H9 (cell line): ENCODE measurements around the gene CAVIN2. TPM values are rescaled to one million over a fixed set of nuclear protein-coding genes. Genes with fewer than 3 reads are reported as not detected.

ENCODE experiments used
- DNase-seq: peaks from one replicate; pipeline ENCODE4 v3.0.0-alpha.2; 2017
- H2AFZ ChIP-seq: one replicate; pipeline ENCODE4 v1.6.1; 2013; ENCODE audit warnings: mild to moderate bottlenecking, low read length, control low read depth, moderate library complexity
- H2AK5ac ChIP-seq: 2 replicates; pipeline ENCODE4 v1.6.1; 2013; ENCODE audit warnings: low read length, control low read depth, mixed read lengths; ENCODE audit not compliant: insufficient read length
- H2BK120ac ChIP-seq: one replicate; pipeline ENCODE4 v1.6.1; 2013; ENCODE audit warnings: low read depth, mild to moderate bottlenecking, low read length, control low read depth, inconsistent platforms; ENCODE audit not compliant: poor library complexity, severe bottlenecking
- H2BK12ac ChIP-seq: 2 replicates; pipeline ENCODE4 v1.6.1; 2013; ENCODE audit warnings: low read length, control low read depth, mixed read lengths, low read depth; ENCODE audit not compliant: insufficient read length
- H2BK15ac ChIP-seq: 2 replicates; pipeline ENCODE4 v1.6.1; 2013; ENCODE audit warnings: low read depth, low read length, control low read depth
- H2BK20ac ChIP-seq: one replicate; pipeline ENCODE4 v1.6.1; 2013; ENCODE audit warnings: low read depth, mild to moderate bottlenecking, low read length, control low read depth, inconsistent platforms; ENCODE audit not compliant: poor library complexity, severe bottlenecking
- H2BK5ac ChIP-seq: 2 replicates; pipeline ENCODE4 v1.6.1; 2013; ENCODE audit warnings: low read length, control low read depth, mixed read lengths; ENCODE audit not compliant: insufficient read length
- H3K14ac ChIP-seq: 2 replicates; pipeline ENCODE4 v1.6.1; 2013; ENCODE audit warnings: low read length, control low read depth; ENCODE audit not compliant: insufficient read depth
- H3K18ac ChIP-seq: 2 replicates; pipeline ENCODE4 v1.6.1; 2013; ENCODE audit warnings: low read depth, mild to moderate bottlenecking, mixed read lengths, low read length, control low read depth; ENCODE audit not compliant: insufficient read length
- H3K23ac ChIP-seq: 2 replicates; pipeline ENCODE4 v1.6.1; 2013; ENCODE audit warnings: low read length, control low read depth, mixed read lengths, low read depth; ENCODE audit not compliant: insufficient read length
- H3K23me2 ChIP-seq: 2 replicates; pipeline ENCODE4 v1.6.1; 2013; ENCODE audit warnings: low read depth, mild to moderate bottlenecking, mixed read lengths, low read length, control low read depth; ENCODE audit not compliant: insufficient read length, poor library complexity, severe bottlenecking
- H3K27ac ChIP-seq: 2 replicates; pipeline ENCODE4 v1.5.1; 2013; ENCODE audit warnings: low read length, control low read depth, mixed read lengths, low read depth; ENCODE audit not compliant: insufficient read length
- H3K27me3 ChIP-seq: 2 replicates; pipeline ENCODE4 v1.6.1; 2013; ENCODE audit warnings: low read length, control low read depth, inconsistent platforms; ENCODE audit not compliant: insufficient read depth
- H3K4ac ChIP-seq: 2 replicates; pipeline ENCODE4 v1.6.1; 2013; ENCODE audit warnings: low read depth, mild to moderate bottlenecking, control low read depth, inconsistent platforms, low read length, moderate library complexity
- H3K4me1 ChIP-seq: 2 replicates; pipeline ENCODE4 v1.6.1; 2013; ENCODE audit warnings: low read length, control low read depth, inconsistent platforms; ENCODE audit not compliant: insufficient read depth
- H3K4me2 ChIP-seq: 2 replicates; pipeline ENCODE4 v1.6.1; 2013; ENCODE audit warnings: low read length, control low read depth, mixed read lengths; ENCODE audit not compliant: insufficient read length, insufficient read depth
- H3K56ac ChIP-seq: 2 replicates; pipeline ENCODE4 v1.6.1; 2013; ENCODE audit warnings: low read depth, mild to moderate bottlenecking, mixed read lengths, low read length, control low read depth; ENCODE audit not compliant: insufficient read length
- H3K79me1 ChIP-seq: 2 replicates; pipeline ENCODE4 v1.6.1; 2013; ENCODE audit warnings: low read depth, mild to moderate bottlenecking, moderate library complexity, low read length, control low read depth, inconsistent platforms; ENCODE audit not compliant: insufficient read depth, poor library complexity, severe bottlenecking
- H3K79me2 ChIP-seq: 2 replicates; pipeline ENCODE4 v1.6.1; 2013; ENCODE audit warnings: low read length, control low read depth, inconsistent platforms; ENCODE audit not compliant: insufficient read depth
- H3K9ac ChIP-seq: 2 replicates; pipeline ENCODE4 v1.6.1; 2013; ENCODE audit warnings: low read length, control low read depth, mixed read lengths; ENCODE audit not compliant: insufficient read length; ENCODE audit errors: extremely low read depth
- H3K9me3 ChIP-seq: one replicate; pipeline ENCODE4 v1.6.1; 2013; ENCODE audit warnings: low read depth, low read length, inconsistent platforms; ENCODE audit not compliant: control insufficient read depth
- H3T11ph ChIP-seq: one replicate; pipeline ENCODE4 v1.6.1; 2013; ENCODE audit warnings: mild to moderate bottlenecking, low read length, control low read depth, inconsistent platforms
- H4K20me1 ChIP-seq: one replicate; pipeline ENCODE4 v1.6.1; 2013; ENCODE audit not compliant: control insufficient read depth, insufficient read length, insufficient read depth
- H4K5ac ChIP-seq: 2 replicates; pipeline ENCODE4 v1.6.1; 2013; ENCODE audit warnings: low read depth, mild to moderate bottlenecking, mixed read lengths, low read length, control low read depth; ENCODE audit not compliant: insufficient read length
- H4K8ac ChIP-seq: replicated peaks from 2 replicates; pipeline ENCODE4 v1.6.1; 2013; ENCODE audit warnings: low read length, control low read depth, mixed read lengths, low read depth; ENCODE audit not compliant: insufficient read length
- H4K91ac ChIP-seq: 2 replicates; pipeline ENCODE4 v1.6.1; 2013; ENCODE audit warnings: low read depth, mild to moderate bottlenecking, moderate library complexity, mixed read lengths, low read length, control low read depth; ENCODE audit not compliant: insufficient read length
- H3K27ac Mint-ChIP-seq, 3 experiments: 2 replicates in 2 of 3; 3 replicates in 1 of 3; pipeline ENCODE4 v1.8.0; 2020 to 2021; ENCODE audit warnings: mixed read lengths in 3 of 3, mild to moderate bottlenecking in 1 of 3, moderate library complexity in 1 of 3
- H3K27me3 Mint-ChIP-seq: 2 replicates; pipeline ENCODE4 v1.8.0; 2021; ENCODE audit warnings: low read depth, mild to moderate bottlenecking, moderate library complexity, mixed read lengths
- H3K36me3 Mint-ChIP-seq, 3 experiments: 2 replicates in 2 of 3; 3 replicates in 1 of 3; pipeline ENCODE4 v1.8.0; 2020 to 2021; ENCODE audit warnings: low read depth in 3 of 3, mixed read lengths in 3 of 3; ENCODE audit not compliant: insufficient read depth in 1 of 3
- H3K4me1 Mint-ChIP-seq, 2 experiments: 2 replicates each; pipeline ENCODE4 v1.8.0; 2020; ENCODE audit warnings: mixed read lengths in 2 of 2
- H3K4me3 Mint-ChIP-seq, 2 experiments: 2 replicates in 1 of 2; 3 replicates in 1 of 2; pipeline ENCODE4 v1.8.0; 2020 to 2021; ENCODE audit warnings: mild to moderate bottlenecking in 2 of 2, mixed read lengths in 2 of 2, moderate library complexity in 1 of 2
- H3K9me3 Mint-ChIP-seq, 2 experiments: 2 replicates in 1 of 2; 3 replicates in 1 of 2; pipeline ENCODE4 v1.8.0; 2020; ENCODE audit warnings: mild to moderate bottlenecking in 2 of 2, mixed read lengths in 2 of 2, moderate library complexity in 1 of 2
- WGBS: extraction: QIAGEN DNeasy Blood & Tissue Kit; methylation state at CpG from one replicate; pipeline ENCODE4 v1.1.7; 2013; ENCODE audit warnings: missing lambda C conversion rate, low lambda C conversion rate, mixed read lengths; ENCODE audit not compliant: insufficient read length; ENCODE audit errors: extremely low coverage; 5-methylcytosine and 5-hydroxymethylcytosine counted together
- long read RNA-seq: library from polyadenylated mRNA; unstranded; transcript quantifications from one replicate; pipeline ENCODE4 v2.0.0, GENCODE V29; 2020
- total RNA-seq: library from RNA; stranded (reverse); gene quantifications from 2 replicates; pipeline ENCODE4 v1.2.1, GENCODE V29; 2021
- TF ChIP-seq, protein P1 (sequence below): fragments of 200-600 bp; sonication (generic); conservative IDR thresholded peaks from 3 replicates; pipeline ENCODE4 v1.8.0; 2021; ENCODE audit warnings: antibody characterized with exemption, mild to moderate bottlenecking

CAVIN2 gene, protein sequence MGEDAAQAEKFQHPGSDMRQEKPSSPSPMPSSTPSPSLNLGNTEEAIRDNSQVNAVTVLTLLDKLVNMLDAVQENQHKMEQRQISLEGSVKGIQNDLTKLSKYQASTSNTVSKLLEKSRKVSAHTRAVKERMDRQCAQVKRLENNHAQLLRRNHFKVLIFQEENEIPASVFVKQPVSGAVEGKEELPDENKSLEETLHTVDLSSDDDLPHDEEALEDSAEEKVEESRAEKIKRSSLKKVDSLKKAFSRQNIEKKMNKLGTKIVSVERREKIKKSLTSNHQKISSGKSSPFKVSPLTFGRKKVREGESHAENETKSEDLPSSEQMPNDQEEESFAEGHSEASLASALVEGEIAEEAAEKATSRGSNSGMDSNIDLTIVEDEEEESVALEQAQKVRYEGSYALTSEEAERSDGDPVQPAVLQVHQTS
- total RNA-seq, result not detected in 2 replicates
- long read RNA-seq, result 0 reads

DNA sequence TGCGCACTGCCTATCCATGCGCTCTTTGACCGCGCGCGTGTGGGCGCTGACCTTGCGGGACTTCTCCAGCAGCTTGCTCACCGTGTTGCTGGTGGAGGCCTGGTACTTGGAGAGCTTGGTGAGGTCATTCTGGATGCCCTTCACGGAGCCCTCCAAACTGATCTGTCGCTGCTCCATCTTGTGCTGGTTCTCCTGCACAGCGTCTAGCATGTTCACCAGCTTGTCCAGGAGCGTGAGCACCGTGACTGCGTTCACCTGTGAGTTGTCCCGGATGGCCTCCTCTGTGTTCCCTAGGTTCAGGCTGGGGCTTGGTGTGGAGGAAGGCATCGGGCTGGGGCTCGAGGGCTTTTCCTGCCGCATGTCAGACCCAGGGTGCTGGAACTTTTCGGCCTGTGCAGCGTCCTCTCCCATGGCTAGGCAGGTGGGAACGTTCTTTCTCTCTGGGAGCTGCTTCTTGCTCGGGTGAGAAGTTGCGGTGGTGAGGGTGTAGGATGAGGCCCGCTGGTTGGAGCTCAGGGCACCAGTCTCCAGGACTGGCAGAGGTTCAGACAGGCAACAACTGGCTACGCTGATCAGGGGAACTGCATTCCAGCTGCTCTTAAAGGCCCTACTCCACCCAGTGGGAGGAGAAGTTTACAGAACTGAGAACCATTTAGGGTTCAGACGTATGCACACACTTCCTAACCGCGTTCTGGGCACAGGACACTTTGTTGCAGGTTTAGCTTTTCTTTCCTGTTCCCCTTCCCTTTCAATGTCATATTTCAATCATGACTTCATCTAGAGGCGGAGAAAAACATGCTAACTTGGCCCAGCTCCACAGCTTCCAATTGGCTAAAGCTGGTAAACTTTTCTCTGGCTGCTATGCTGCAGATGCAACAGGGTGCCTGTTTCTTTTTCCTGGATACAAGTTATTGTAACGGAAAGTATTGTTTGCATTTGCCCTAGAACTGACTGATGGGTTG lies at the start of gene CAVIN2:
Gene CAVIN2 (minus strand): TSS at position 574 of the 962 bp plus-strand sequence. CDS start 163 bp downstream, at position 411.
- H4K5ac ChIP-seq, result no peak within 1 kb of the TSS
- H3T11ph ChIP-seq, result no peak within 1 kb of the TSS
- H3K23ac ChIP-seq, result no peak within 1 kb of the TSS
- no peaks in the 10 kb centered on the region for H3K9me3 ChIP-seq
- no peak within 1 kb of the TSS for H2BK20ac ChIP-seq
- no peak within 1 kb of the TSS for H2AFZ ChIP-seq
- no peak within 1 kb of the TSS for H4K91ac ChIP-seq
- Mint-ChIP-seq H3K4me1 (peaks cover 42 to 43% of the 10 kb centered on the region in 2 experiments), H3K27me3 (no peaks in the 10 kb centered on the region; the same call in 1 of the 2 replicates), H3K27ac (peak within 1 kb of the TSS in 1 of 3 experiments; percentile 70; a peak in 2 of 7 replicates), H3K9me3 (no peaks in the 10 kb centered on the region), H3K4me3 (no peak within 1 kb of the TSS), H3K36me3 (no peaks in the 10 kb centered on the region; a peak in 2 of 7 replicates)
- H2BK12ac ChIP-seq, result no peak within 1 kb of the TSS
- H3K56ac ChIP-seq, result no peak within 1 kb of the TSS
- TF ChIP-seq, protein P1, sequence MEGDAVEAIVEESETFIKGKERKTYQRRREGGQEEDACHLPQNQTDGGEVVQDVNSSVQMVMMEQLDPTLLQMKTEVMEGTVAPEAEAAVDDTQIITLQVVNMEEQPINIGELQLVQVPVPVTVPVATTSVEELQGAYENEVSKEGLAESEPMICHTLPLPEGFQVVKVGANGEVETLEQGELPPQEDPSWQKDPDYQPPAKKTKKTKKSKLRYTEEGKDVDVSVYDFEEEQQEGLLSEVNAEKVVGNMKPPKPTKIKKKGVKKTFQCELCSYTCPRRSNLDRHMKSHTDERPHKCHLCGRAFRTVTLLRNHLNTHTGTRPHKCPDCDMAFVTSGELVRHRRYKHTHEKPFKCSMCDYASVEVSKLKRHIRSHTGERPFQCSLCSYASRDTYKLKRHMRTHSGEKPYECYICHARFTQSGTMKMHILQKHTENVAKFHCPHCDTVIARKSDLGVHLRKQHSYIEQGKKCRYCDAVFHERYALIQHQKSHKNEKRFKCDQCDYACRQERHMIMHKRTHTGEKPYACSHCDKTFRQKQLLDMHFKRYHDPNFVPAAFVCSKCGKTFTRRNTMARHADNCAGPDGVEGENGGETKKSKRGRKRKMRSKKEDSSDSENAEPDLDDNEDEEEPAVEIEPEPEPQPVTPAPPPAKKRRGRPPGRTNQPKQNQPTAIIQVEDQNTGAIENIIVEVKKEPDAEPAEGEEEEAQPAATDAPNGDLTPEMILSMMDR, result no peak
- no peak within 1 kb of the TSS for H2BK120ac ChIP-seq
- no peak within 1 kb of the TSS for H2BK5ac ChIP-seq
- WGBS, result no CpG with 5 or more reads among the region's 31 CpGs
- no peaks in the 10 kb centered on the region for H3K23me2 ChIP-seq
- H3K27ac ChIP-seq, result no peak within 1 kb of the TSS
- DNase-seq, result no peak
- no peak within 1 kb of the TSS for H3K4me2 ChIP-seq
- H3K14ac ChIP-seq, result no peak within 1 kb of the TSS
- 0 out of 2 replicates have a peak within 1 kb of the TSS, but pooled peaks have one; percentile 33 for H2BK15ac ChIP-seq
- H3K4ac ChIP-seq, result no peak within 1 kb of the TSS; the same call in 1 of the 2 replicates
- no peak within 1 kb of the TSS for H2AK5ac ChIP-seq
- H3K4me1 ChIP-seq, result peaks cover 4% of the 10 kb centered on the region; the same call in 1 of the 2 replicates
- no peaks in the 10 kb centered on the region for H3K79me2 ChIP-seq
- no peaks in the 10 kb centered on the region for H3K79me1 ChIP-seq
- H4K8ac ChIP-seq, result peak within 1 kb of the TSS; percentile 32
- H3K27me3 ChIP-seq, result no peaks in the 10 kb centered on the region
- H4K20me1 ChIP-seq, result no peaks in the 10 kb centered on the region
- H3K9ac ChIP-seq, result peak within 1 kb of the TSS; percentile 7
- no peak within 1 kb of the TSS for H3K18ac ChIP-seq
